SK-N-SH treated with all-trans-retinoic acid at 6 μM for 48 hours (cell line): ENCODE data around the gene PTPRN2.

Experiments used
- ATAC-seq: fragments of 200-7000 bp; cut with Tn5 transposase; 3 replicates; pipeline ENCODE4 v1.9.1; 2020; ENCODE audit warnings: mild to moderate bottlenecking, moderate library complexity
- ARNTL ChIP-seq: fragments of 450-650 bp; formaldehyde crosslinking; IDR thresholded peaks from 2 replicates; pipeline ENCODE4 v1.5.0; 2020; ENCODE audit warnings: low read depth, mild to moderate bottlenecking, moderate library complexity, borderline replicate concordance
- CREB5 ChIP-seq: fragments of 250-450 bp; sonication (Bioruptor Pico); IDR thresholded peaks from 2 replicates; pipeline ENCODE4 v1.5.1; 2020; ENCODE audit warnings: low read depth, mild to moderate bottlenecking, moderate library complexity
- CSDC2 ChIP-seq: fragments of 250-450 bp; sonication (Bioruptor Pico); IDR thresholded peaks from 2 replicates; pipeline ENCODE4 v1.5.0; 2020; ENCODE audit warnings: mild to moderate bottlenecking, moderate library complexity
- CSRNP3 ChIP-seq: fragments of 250-450 bp; sonication (Bioruptor Pico); IDR thresholded peaks from 2 replicates; pipeline ENCODE4 v1.5.1; 2021; ENCODE audit warnings: mild to moderate bottlenecking, moderate library complexity
- ESRRG ChIP-seq: fragments of 250-450 bp; sonication (Bioruptor Pico); IDR thresholded peaks from 2 replicates; pipeline ENCODE4 v1.6.1; 2021; ENCODE audit warnings: mild to moderate bottlenecking
- GLIS3 ChIP-seq: fragments of 250-450 bp; sonication (Bioruptor Pico); IDR thresholded peaks from 2 replicates; pipeline ENCODE4 v1.5.0; 2020; ENCODE audit warnings: mild to moderate bottlenecking, moderate library complexity
- ISL1 ChIP-seq: fragments of 250-450 bp; sonication (Bioruptor Pico); IDR thresholded peaks from 2 replicates; pipeline ENCODE4 v2.1.2; 2022; ENCODE audit warnings: mild to moderate bottlenecking, moderate library complexity
- OSR1 ChIP-seq: fragments of 250-450 bp; sonication (Bioruptor Pico); IDR thresholded peaks from 2 replicates; pipeline ENCODE4 v1.8.0; 2022; ENCODE audit warnings: moderate library complexity, mild to moderate bottlenecking, inconsistent platforms
- PATZ1 ChIP-seq: fragments of 250-450 bp; sonication (Bioruptor Pico); IDR thresholded peaks from 2 replicates; pipeline ENCODE4 v1.8.0; 2020; ENCODE audit warnings: mild to moderate bottlenecking, moderate library complexity, borderline replicate concordance
- POU6F1 ChIP-seq: fragments of 250-450 bp; sonication (Bioruptor Pico); IDR thresholded peaks from 2 replicates; pipeline ENCODE4 v1.8.0; 2021; ENCODE audit warnings: low read depth, mild to moderate bottlenecking, moderate library complexity, borderline replicate concordance
- PPARA ChIP-seq: fragments of 250-450 bp; sonication (Bioruptor Pico); IDR thresholded peaks from 2 replicates; pipeline ENCODE4 v1.5.0; 2020; ENCODE audit warnings: mild to moderate bottlenecking, borderline replicate concordance
- RARB ChIP-seq: fragments of 250-450 bp; sonication (Bioruptor Pico); IDR thresholded peaks from 2 replicates; pipeline ENCODE4 v1.8.0; 2021; ENCODE audit warnings: mild to moderate bottlenecking, moderate library complexity
- SNAI2 ChIP-seq: fragments of 250-450 bp; sonication (Bioruptor Pico); IDR thresholded peaks from 2 replicates; pipeline ENCODE4 v1.5.0; 2020; ENCODE audit warnings: mild to moderate bottlenecking, moderate library complexity
- TCF4 ChIP-seq: fragments of 250-450 bp; sonication (Bioruptor Pico); IDR thresholded peaks from 2 replicates; pipeline ENCODE4 v1.8.0; 2021; ENCODE audit warnings: mild to moderate bottlenecking, moderate library complexity, borderline replicate concordance
- TOX ChIP-seq: fragments of 250-450 bp; sonication (Bioruptor Pico); IDR thresholded peaks from 2 replicates; pipeline ENCODE4 v1.8.0; 2021; ENCODE audit warnings: mild to moderate bottlenecking, moderate library complexity, borderline replicate concordance
- TSHZ2 ChIP-seq: fragments of 250-450 bp; sonication (Bioruptor Pico); IDR thresholded peaks from 2 replicates; pipeline ENCODE4 v1.5.0; 2020; ENCODE audit warnings: mild to moderate bottlenecking, moderate library complexity
- ZC3H10 ChIP-seq: fragments of 250-450 bp; sonication (Bioruptor Pico); IDR thresholded peaks from 2 replicates; pipeline ENCODE4 v1.5.1; 2021; ENCODE audit warnings: mild to moderate bottlenecking, moderate library complexity
- ZFP30 ChIP-seq: fragments of 450-650 bp; formaldehyde crosslinking; IDR thresholded peaks from 2 replicates; pipeline ENCODE4 v1.5.0; 2022; ENCODE audit warnings: mild to moderate bottlenecking, moderate library complexity
- ZNF565 ChIP-seq: fragments of 450-650 bp; formaldehyde crosslinking; conservative IDR thresholded peaks from 2 replicates; pipeline ENCODE4 v1.5.0; 2020; ENCODE audit warnings: low read depth, mild to moderate bottlenecking, moderate library complexity
- ZNF8 ChIP-seq: fragments of 450-650 bp; formaldehyde crosslinking; IDR thresholded peaks from 2 replicates; pipeline ENCODE4 v1.5.0; 2020; ENCODE audit warnings: mild to moderate bottlenecking, moderate library complexity

PTPRN2 gene

GRCh38 chr7:158536871-158537515, 50.6 kb downstream of the PTPRN2 start:
- TF ChIP-seq OSR1 (CRISPR knock-in tag) (no peak), ESRRG (CRISPR knock-in tag) (no peak), TOX (CRISPR knock-in tag) (no peak), TSHZ2 (CRISPR knock-in tag) (no peak), TCF4 (CRISPR knock-in tag) (no peak), GLIS3 (no peak), ZNF8 (CRISPR knock-in tag) (no peak), CREB5 (CRISPR knock-in tag) (no peak), CSDC2 (CRISPR knock-in tag) (no peak)
- TF ChIP-seq, all 23 proteins: peak for 0
- no peak for ATAC-seq

GRCh38 chr7:158535079-158535478, 52.5 kb downstream of the PTPRN2 start:
- TF ChIP-seq ISL1 (CRISPR knock-in tag), result no peak
- no peak for TF ChIP-seq TSHZ2 (CRISPR knock-in tag)
- TF ChIP-seq ARNTL (CRISPR knock-in tag), result no peak
- no peak for TF ChIP-seq OSR1 (CRISPR knock-in tag)
- TF ChIP-seq RARB (CRISPR knock-in tag), result no peak
- TF ChIP-seq PPARA (CRISPR knock-in tag), result no peak
- no peak for TF ChIP-seq SNAI2 (CRISPR knock-in tag)
- no peak for TF ChIP-seq TCF4 (CRISPR knock-in tag)
- no peak for TF ChIP-seq PATZ1
- TF ChIP-seq CSRNP3 (CRISPR knock-in tag), result no peak
- TF ChIP-seq CREB5 (CRISPR knock-in tag), result no peak
- TF ChIP-seq ZNF565 (CRISPR knock-in tag), result no peak
- no peak for TF ChIP-seq ZFP30 (CRISPR knock-in tag)
- TF ChIP-seq POU6F1 (CRISPR knock-in tag), result no peak
- TF ChIP-seq ZC3H10 (CRISPR knock-in tag), result no peak
- TF ChIP-seq TOX (CRISPR knock-in tag), result no peak
- ATAC-seq, result no peak
